Stimulated activated CD8-positive, alpha-beta memory T cell treated with anti-CD3 and anti-CD28 coated beads, Interleukin-2, amount 100 ng/mL, for 48 hours (primary cell): ENCODE measurements around the gene CARMIL1.

Source experiments
- DNase-seq, 2 donors: peaks; one replicate each; pipeline ENCODE4 v3.0.0-alpha.2; 2020; ENCODE audit warnings: low read depth in 2 of 2

Gene CARMIL1

DNA sequence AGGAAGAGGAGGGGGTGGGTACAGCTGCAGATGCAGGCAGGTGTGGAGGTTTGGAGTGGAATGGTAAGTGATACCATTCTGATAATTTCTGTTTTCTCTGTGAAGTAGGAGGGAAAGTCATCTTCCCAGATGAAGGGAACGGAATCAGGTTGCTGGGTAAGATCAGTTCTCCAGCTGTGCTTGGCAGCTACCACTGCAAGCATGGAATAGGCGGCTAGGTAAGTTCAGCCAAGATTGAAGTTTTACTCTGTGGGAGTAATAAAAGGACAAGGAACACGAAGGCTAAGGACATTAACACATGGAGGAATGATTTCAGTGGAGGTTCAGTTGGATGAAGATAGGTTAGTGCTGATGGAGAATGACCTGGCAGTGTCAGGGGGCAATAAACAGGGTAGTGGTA, 128.3 kb downstream of the CARMIL1 start:
- no peak for DNase-seq

GRCh38 chr6:25410102-25410501, 130.9 kb downstream of the CARMIL1 start:
- DNase-seq: no peak

DNA sequence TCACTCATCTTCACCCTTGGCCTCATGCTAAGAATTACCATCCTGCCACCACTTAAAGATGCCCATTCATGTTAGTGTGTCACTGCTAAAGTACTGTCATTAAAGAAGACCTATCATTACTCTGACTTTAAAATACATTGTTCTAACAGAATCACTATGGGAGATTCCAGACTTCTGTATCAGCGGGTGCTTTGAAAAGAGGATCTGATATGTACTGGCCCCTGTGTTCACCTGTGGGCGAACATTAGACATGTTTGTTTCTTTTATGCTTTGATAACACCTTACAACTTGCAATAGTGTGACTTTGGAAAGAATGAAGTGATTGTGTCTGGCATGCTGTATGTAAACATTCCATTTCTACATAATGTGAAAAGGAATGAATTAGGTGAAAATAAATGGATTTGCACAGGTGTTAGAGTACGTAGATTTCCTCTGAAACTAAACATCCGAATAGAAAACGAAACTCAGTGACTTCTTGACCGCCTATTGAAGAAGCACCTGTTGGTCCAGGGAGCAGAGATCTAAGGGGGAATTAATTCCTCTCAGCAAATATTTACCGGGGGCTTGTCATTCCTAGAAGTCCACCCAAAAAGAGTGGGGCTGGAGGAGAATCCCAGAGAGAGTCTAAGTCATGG, 132.3 kb downstream of the CARMIL1 start:
- DNase-seq: no peak

DNA sequence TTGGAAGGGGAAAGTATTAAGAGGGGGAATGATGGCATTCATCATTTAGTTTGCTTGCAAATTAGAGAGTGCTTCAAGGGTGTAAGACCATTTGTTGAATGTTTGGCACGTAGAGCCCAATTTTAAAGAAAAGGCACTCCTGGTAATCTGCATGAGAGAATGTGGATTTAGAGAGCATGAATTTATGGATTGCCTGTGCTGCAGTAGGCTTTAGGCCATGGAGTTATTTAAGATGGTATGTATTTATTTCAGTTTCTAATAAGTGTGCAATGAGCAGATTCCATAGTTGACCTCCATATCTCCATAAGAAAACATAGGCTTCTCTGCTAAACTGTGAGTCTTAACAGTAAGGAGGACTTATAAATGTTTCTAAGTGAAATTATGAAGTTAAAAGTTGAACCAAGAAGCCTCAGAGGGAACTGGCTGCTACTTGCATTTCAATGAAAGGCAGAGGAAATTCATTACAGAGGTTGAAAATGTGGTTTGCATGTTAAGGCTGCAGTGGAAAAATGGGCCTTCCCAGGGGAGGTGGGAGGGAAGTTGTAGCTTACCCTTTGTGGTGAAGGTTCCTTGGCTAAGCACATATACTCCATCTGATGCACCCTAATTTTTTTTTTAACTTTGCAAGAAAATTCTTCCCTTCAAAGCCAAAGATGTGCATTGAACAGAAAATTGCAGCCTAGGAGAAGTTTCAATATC, 134.2 kb downstream of the CARMIL1 start:
- no peak for DNase-seq

GRCh38 chr6:25414168-25414567, 135.0 kb downstream of the CARMIL1 start:
- no peak for DNase-seq

DNA sequence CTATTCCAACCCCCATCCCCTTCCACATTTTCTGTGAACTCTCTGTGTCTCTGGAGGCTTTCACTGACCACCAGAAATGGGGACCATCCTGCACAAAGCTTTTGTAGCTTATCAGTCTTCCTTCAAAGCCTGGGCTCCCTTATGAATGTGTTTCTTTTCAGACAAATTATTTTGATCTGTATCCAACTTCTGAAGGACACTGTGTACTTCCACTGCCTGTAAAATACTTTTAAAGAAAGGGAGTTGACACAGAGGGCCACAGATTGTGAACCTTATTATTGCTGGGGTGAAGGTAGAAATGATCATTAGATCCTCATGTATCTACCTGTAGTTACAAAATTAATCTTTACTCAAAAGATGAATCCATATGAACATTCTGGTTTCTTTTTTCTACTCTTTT, 135.6 kb downstream of the CARMIL1 start:
- DNase-seq: no peak

DNA sequence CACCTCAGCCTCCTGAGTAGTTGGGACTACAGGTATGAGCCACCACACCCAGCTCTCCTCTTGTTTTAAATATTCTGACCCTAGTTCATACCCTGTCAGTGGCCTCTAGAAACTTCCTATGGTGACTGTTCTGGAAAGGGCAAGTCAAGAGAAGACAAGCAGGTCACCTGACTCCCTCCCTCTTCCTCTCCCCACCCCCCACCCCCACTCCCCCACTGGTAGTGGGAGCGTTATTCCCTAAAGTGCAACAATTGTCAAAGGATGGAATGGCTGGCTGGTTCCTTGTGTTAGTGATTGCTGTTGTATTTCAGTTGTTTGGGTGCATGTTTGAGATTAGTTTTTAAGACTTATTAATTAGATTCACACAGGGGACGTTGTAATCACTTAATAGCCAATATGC, 136.1 kb downstream of the CARMIL1 start:
- DNase-seq: no peak

DNA sequence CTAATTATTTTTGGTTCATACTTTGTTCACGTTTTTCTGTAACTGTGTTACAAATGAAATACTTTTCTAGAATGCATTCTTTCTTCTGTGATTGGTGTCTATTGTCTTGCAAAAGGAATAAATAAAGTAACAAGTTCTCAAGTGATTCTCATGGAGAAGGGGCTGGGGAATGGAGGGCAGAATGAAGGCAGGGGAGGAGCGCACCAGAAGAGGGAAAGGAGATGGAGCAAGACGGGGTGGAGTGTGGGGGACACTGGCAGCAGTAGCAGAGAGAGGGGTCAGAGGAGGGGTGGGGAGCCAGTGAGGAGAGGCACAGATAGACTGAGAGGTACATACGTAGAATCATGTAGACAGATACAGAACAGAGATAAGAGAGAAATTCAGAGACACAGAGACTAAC, 136.5 kb downstream of the CARMIL1 start:
- no peak for DNase-seq

- DNase-seq: no peak
Measured at GRCh38 chr6:25417046-25417605, 138.0 kb downstream of the CARMIL1 start.

GRCh38 chr6:25418454-25419052, 139.4 kb downstream of the CARMIL1 start:
- no peak for DNase-seq

DNA sequence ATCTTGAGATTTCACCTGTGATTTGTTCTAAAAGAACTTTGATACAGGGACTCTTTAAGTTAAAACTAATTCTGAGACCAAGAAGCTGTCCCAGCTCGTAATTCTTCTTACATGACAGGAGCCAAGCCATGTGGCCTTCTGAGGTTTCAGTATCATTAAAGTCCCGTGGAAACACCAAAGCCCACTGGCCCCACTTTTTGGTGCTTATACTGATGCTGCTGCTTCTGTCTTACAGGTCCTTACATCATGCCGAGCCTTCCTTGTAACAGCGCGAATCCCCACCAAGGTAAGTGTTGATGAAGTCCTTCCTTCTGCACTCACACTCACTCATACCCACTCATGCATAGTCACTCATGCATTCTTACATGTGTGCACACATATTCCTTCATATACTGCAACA, 140.7 kb downstream of the CARMIL1 start:
- DNase-seq: no peak

DNA sequence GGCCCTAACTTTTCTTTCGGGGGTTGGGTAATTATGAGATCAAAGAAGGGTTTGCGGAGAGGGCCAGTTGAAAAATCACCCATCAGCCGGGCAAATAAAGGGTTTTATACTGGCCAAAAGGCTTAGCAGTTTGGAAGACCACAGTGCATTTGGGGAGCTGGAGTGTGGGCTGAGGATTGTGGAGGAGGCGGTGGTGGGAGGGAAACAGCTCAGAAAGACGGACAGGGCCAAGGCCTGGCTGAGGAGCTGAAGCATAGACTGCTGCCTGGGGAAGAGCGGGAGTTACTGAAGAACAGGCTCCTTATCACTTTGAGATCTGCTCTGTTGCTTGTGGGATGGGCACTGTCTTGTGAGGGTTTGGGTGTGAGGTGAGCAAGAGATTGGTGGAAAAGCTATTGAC, 144.2 kb downstream of the CARMIL1 start:
- no peak for DNase-seq

DNA sequence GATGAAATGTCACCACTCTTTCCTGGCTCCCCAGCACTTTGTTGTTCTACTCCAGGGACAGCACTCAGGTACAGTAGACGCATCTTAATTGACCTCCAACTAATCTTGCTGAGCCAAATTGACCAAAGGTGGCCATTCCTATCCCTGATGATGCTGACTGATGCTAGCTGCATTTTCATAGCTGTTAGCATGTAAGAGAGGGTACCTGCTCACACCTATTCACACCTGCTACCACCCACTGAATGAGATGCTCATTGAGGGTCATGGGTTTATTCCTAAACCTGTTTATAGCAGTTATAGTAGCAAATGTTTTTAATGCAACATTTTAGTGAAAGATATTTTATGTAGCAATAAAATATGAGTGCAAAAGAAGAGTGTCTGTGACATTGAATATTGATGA, 145.1 kb downstream of the CARMIL1 start:
- DNase-seq: no peak

GRCh38 chr6:25427549-25427948, 148.4 kb downstream of the CARMIL1 start:
- no peak for DNase-seq

GRCh38 chr6:25428758-25429317, 149.7 kb downstream of the CARMIL1 start:
- DNase-seq: no peak

- no peak for DNase-seq
Measured at GRCh38 chr6:25431306-25431974, 152.3 kb downstream of the CARMIL1 start.

- DNase-seq: no peak
Measured at GRCh38 chr6:25431975-25432307, 152.8 kb downstream of the CARMIL1 start.

- no peak for DNase-seq
Measured at GRCh38 chr6:25434921-25435320, 155.7 kb downstream of the CARMIL1 start.

DNA sequence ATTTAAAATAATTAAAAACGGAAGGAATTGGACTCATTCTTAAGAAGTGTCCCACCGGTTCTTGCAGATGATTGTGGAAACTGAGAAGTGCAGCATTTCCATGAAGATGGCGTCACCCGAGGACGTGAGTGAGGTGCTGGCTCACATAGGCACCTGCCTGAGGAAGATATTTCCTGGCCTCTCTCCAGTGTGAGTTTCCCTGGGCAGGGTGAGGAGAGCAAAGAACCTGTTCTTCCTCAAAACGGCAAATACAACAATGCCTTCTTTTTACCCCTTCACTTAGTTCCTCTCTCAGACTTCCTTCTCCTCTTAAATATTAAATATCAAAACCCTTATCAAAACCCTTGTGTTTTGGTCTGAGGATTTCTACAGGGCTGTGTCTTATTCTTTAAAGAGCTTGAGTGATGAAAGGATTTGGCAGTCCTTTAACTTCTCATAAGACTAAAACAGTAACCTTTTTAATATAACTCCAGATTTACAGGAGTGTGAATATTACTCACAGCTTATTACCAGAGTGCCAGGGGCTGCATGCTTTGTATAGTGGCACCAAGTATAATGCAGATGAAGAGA, 156.3 kb downstream of the CARMIL1 start:
- no peak for DNase-seq

GRCh38 chr6:25436760-25437159, 157.6 kb downstream of the CARMIL1 start:
- no peak for DNase-seq

- DNase-seq: no peak
Measured at GRCh38 chr6:25439368-25439767, 160.2 kb downstream of the CARMIL1 start.
